HG03521 (cell line): ENCODE data around the gene SLC30A7.
"Not testable (repeated sequence)": the region's sequence is repeated elsewhere in the genome, so short reads cannot be mapped to it uniquely, and the experiment has no call there.

Source experiments
- ATAC-seq: cut with Tn5 transposase; IDR thresholded peaks from one replicate; pipeline ENCODE4 v1.9.1; 2021; ENCODE audit warnings: mild to moderate bottlenecking, moderate library complexity; ENCODE audit not compliant: unreplicated experiment

Gene SLC30A7

GRCh38 chr1:100936194-100936967, 40.5 kb downstream of the SLC30A7 start:
- no peak for ATAC-seq

- ATAC-seq = no peak
These were observed 45.2 kb downstream of the SLC30A7 start for GRCh38 chr1:100941098-100941527.

GRCh38 chr1:100941580-100942216, 45.8 kb downstream of the SLC30A7 start:
- ATAC-seq = no peak

GRCh38 chr1:100942304-100943046, 46.6 kb downstream of the SLC30A7 start:
- ATAC-seq = no peak

GRCh38 chr1:100943533-100943932, 47.6 kb downstream of the SLC30A7 start:
- ATAC-seq = no peak

GRCh38 chr1:100946064-100946463, 50.2 kb downstream of the SLC30A7 start:
- ATAC-seq = not testable (repeated sequence)

GRCh38 chr1:100947816-100948215, 51.9 kb downstream of the SLC30A7 start:
- not testable (repeated sequence) for ATAC-seq

- not testable (repeated sequence) for ATAC-seq
These were observed 53.0 kb downstream of the SLC30A7 start for GRCh38 chr1:100948721-100949405.

- peak; percentile 74 for ATAC-seq
These were observed 53.7 kb downstream of the SLC30A7 start for GRCh38 chr1:100949515-100950158.

GRCh38 chr1:100950337-100950736, 54.4 kb downstream of the SLC30A7 start:
- ATAC-seq = no peak

GRCh38 chr1:100950781-100951180, 54.9 kb downstream of the SLC30A7 start:
- no peak for ATAC-seq

- no peak for ATAC-seq
These were observed 56.3 kb downstream of the SLC30A7 start for GRCh38 chr1:100952104-100952745.

- ATAC-seq = not testable (repeated sequence)
These were observed 57.1 kb downstream of the SLC30A7 start for GRCh38 chr1:100952970-100953369.

GRCh38 chr1:100953960-100954730, 58.3 kb downstream of the SLC30A7 start:
- ATAC-seq = no peak

- ATAC-seq = no peak
These were observed 59.4 kb downstream of the SLC30A7 start for GRCh38 chr1:100955322-100955721.

GRCh38 chr1:100959502-100960060, 63.7 kb downstream of the SLC30A7 start:
- ATAC-seq = no peak

- no peak for ATAC-seq
These were observed 64.2 kb downstream of the SLC30A7 start for GRCh38 chr1:100960098-100960497.

GRCh38 chr1:100968621-100969020, 72.7 kb downstream of the SLC30A7 start:
- no peak for ATAC-seq

GRCh38 chr1:100969327-100969726, 73.4 kb downstream of the SLC30A7 start:
- no peak for ATAC-seq
